T-cell (primary cell): ENCODE results near the gene PLCB1. TPM values are rescaled to one million over a fixed set of nuclear protein-coding genes. Genes with fewer than 3 reads are reported as not detected.
"Not testable (repeated sequence)": the region's sequence is repeated elsewhere in the genome, so short reads cannot be mapped to it uniquely, and the experiment has no call there.

Experiments
- ATAC-seq, 4 experiments: fragments of 200-7000 bp in 3 of 4; fragments of 150-1000 bp in 1 of 4; cut with Tn5 transposase; replicated peaks in 1 of 4; 1 replicate in 3 of 4; 2 replicates in 1 of 4; pipeline ENCODE4 v1.10.0; 2021; ENCODE audit warnings: moderate library complexity in 3 of 4, mild to moderate bottlenecking in 2 of 4, moderate number of reproducible peaks in 1 of 4
- CTCF ChIA-PET, 2 donors: fragments of 300-600 bp; sonication (Branson Sonifier 250); formaldehyde crosslinking; loops; one replicate each; lab custom pipeline; 2022; ENCODE audit warnings: antibody characterized with exemption in 2 of 2; lab: Charles Lee
- POLR2A ChIA-PET, 2 donors: fragments of 300-600 bp; sonication (Branson Sonifier 250); formaldehyde crosslinking; loops; one replicate each; lab custom pipeline; 2022; ENCODE audit warnings: antibody characterized with exemption in 2 of 2; lab: Charles Lee
- DNase-seq, 35 experiments: peaks; one replicate each; pipeline versions ENCODE4 v3.0.0 to v3.0.0-alpha.2; 2013 to 2023
- H3K27ac ChIP-seq: one replicate; pipeline ENCODE4 v1.5.1; 2013; ENCODE audit warnings: low read length
- H3K27me3 ChIP-seq, 2 experiments: replicated peaks in 1 of 2; 1 replicate in 1 of 2; 2 replicates in 1 of 2; pipeline versions ENCODE4 v1.6.1 to v1.7.0; 2013; ENCODE audit warnings: low read length in 1 of 2, mixed read lengths in 1 of 2; ENCODE audit not compliant: control insufficient read depth in 2 of 2, insufficient read depth in 2 of 2; ENCODE audit errors: extremely low read depth in 1 of 2
- H3K36me3 ChIP-seq, 2 donors: 1 replicate in 1 of 2; 2 replicates in 1 of 2; pipeline versions ENCODE4 v1.6.1 to v1.7.0; 2013; ENCODE audit warnings: low read length in 1 of 2; ENCODE audit not compliant: control insufficient read depth in 2 of 2, insufficient read depth in 1 of 2; ENCODE audit errors: extremely low read depth in 1 of 2
- H3K4me1 ChIP-seq, 2 experiments: 1 replicate in 1 of 2; 2 replicates in 1 of 2; pipeline versions ENCODE4 v1.6.1 to v1.7.0; 2013; ENCODE audit warnings: low read length in 2 of 2, mixed read lengths in 1 of 2; ENCODE audit not compliant: insufficient read depth in 2 of 2, control insufficient read depth in 1 of 2; ENCODE audit errors: extremely low read depth in 1 of 2
- H3K4me3 ChIP-seq, 2 donors: 1 replicate in 1 of 2; 2 replicates in 1 of 2; pipeline versions ENCODE4 v1.5.1 to v1.7.0; 2013; ENCODE audit warnings: mild to moderate bottlenecking in 2 of 2, low read length in 1 of 2, moderate library complexity in 1 of 2; ENCODE audit not compliant: control insufficient read depth in 1 of 2; ENCODE audit errors: extremely low read depth in 1 of 2
- H3K9me3 ChIP-seq: 2 replicates; pipeline ENCODE4 v1.7.0; 2013
- H3K27ac Mint-ChIP-seq, 2 donors: one replicate each; pipeline ENCODE4 v1.8.0; 2020 to 2021; ENCODE audit warnings: mild to moderate bottlenecking in 2 of 2, mixed read lengths in 2 of 2
- H3K27me3 Mint-ChIP-seq, 2 donors: one replicate each; pipeline ENCODE4 v1.8.0; 2021 to 2022; ENCODE audit warnings: mixed read lengths in 2 of 2
- H3K36me3 Mint-ChIP-seq: one replicate; pipeline ENCODE4 v1.8.0; 2021; ENCODE audit warnings: mixed read lengths
- H3K4me1 Mint-ChIP-seq, 3 donors: one replicate each; pipeline ENCODE4 v1.8.0; 2020 to 2022; ENCODE audit warnings: mixed read lengths in 3 of 3, mild to moderate bottlenecking in 1 of 3
- H3K4me3 Mint-ChIP-seq, 3 donors: one replicate each; pipeline ENCODE4 v1.8.0; 2020 to 2022; ENCODE audit warnings: mild to moderate bottlenecking in 3 of 3, mixed read lengths in 3 of 3, moderate library complexity in 3 of 3
- H3K9me3 Mint-ChIP-seq, 3 donors: one replicate each; pipeline ENCODE4 v1.8.0; 2020 to 2022; ENCODE audit warnings: mixed read lengths in 3 of 3
- WGBS: methylation state at CpG from one replicate; pipeline ENCODE4 v1.1.5; 2013; ENCODE audit warnings: missing lambda C conversion rate; ENCODE audit not compliant: insufficient coverage; 5-methylcytosine and 5-hydroxymethylcytosine counted together
- total RNA-seq, 35 experiments: library from RNA in 6 of 35; stranded (reverse) in 6 of 35; fragments of 120-200 nt in 1 of 35; gene quantifications; one replicate each; pipeline versions ENCODE4 v1.2.1 to v1.2.4 and lab custom pipeline; 2013 to 2026

PLCB1 gene
- total RNA-seq, 5 donors from 2014 or later (not counting 1 experiment from before 2014, with no cell fraction given), result 3.3 to 15.1 (median 7.4) TPM

DNA sequence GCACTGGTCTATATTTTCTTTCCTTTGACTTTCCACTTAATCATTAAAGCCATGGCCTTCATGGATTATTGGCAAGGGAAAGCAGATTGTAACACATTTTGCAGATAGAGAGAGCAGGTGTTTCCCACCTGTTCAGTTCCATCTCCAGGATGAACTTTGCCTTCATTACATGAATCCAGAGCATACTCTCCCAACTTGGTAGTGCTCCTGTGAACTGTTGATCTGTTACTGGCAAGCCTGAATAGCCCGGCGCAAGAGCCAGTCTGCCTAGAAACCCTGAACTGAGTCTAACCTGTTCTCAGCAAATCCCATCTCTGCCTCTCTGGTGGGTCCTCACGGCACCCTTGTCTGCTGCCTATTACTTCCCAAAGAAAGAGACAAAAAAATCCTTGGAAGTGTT lies 210.3 kb downstream of the PLCB1 start:
- Mint-ChIP-seq H3K27me3 (no peaks in the 10 kb centered on the region), H3K9me3 (no peaks in the 10 kb centered on the region), H3K27ac (no peak overlapping the region), H3K4me1 (no peaks in the 10 kb centered on the region), H3K36me3 (no peaks in the 10 kb centered on the region), H3K4me3 (no peak overlapping the region)
- 93% methylated on average over 3 of the region's 3 CpGs for WGBS
- no peak overlapping the region for H3K4me3 ChIP-seq
- no peaks in the 10 kb centered on the region for H3K27me3 ChIP-seq
- POLR2A ChIA-PET, result interaction anchor here (0.5 kb wide), 2 partner anchors 160 to 272 kb away, joined by 3 to 5 read pairs; no protein-coding TSS in a partner anchor
- CTCF ChIA-PET, result no interaction called here
- no peak overlapping the region for H3K27ac ChIP-seq
- DNase-seq (no peak), ATAC-seq (no peak)
- no peaks in the 10 kb centered on the region for H3K36me3 ChIP-seq
- H3K9me3 ChIP-seq, result no peaks in the 10 kb centered on the region
- no peaks in the 10 kb centered on the region for H3K4me1 ChIP-seq

DNA sequence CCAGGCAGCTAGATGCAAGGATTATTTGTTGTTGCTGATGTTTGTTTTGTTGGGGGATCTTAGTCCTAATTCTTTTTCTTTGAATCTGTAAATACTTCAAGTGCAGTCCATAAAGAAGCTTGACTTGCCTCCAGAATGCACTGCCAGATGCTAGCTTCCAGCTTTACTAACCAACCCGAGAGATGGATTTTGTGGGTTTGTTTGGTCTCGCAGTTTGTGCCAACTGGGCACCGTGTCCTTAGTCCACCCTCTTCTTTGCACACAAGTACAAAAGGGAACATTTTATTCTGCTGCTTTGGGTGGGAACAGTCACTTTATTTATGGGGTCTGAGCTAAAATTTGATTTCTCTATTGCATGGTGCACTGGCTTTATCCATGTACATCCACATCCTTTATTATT lies 212.0 kb downstream of the PLCB1 start:
- no peaks in the 10 kb centered on the region for H3K4me1 ChIP-seq
- no peak for DNase-seq
- no peaks in the 10 kb centered on the region for H3K9me3 Mint-ChIP-seq
- H3K27ac Mint-ChIP-seq, result no peak overlapping the region
- H3K27ac ChIP-seq, result no peak overlapping the region
- POLR2A ChIA-PET, result no interaction called here
- no CpG with 5 or more reads among the region's 3 CpGs for WGBS
- H3K27me3 Mint-ChIP-seq, result no peaks in the 10 kb centered on the region
- H3K4me3 Mint-ChIP-seq, result no peak overlapping the region
- no peaks in the 10 kb centered on the region for H3K27me3 ChIP-seq
- no peaks in the 10 kb centered on the region for H3K9me3 ChIP-seq
- no peak for ATAC-seq
- no peaks in the 10 kb centered on the region for H3K4me1 Mint-ChIP-seq
- CTCF ChIA-PET, result no interaction called here
- no peaks in the 10 kb centered on the region for H3K36me3 Mint-ChIP-seq
- H3K4me3 ChIP-seq, result no peak overlapping the region
- no peaks in the 10 kb centered on the region for H3K36me3 ChIP-seq

DNA sequence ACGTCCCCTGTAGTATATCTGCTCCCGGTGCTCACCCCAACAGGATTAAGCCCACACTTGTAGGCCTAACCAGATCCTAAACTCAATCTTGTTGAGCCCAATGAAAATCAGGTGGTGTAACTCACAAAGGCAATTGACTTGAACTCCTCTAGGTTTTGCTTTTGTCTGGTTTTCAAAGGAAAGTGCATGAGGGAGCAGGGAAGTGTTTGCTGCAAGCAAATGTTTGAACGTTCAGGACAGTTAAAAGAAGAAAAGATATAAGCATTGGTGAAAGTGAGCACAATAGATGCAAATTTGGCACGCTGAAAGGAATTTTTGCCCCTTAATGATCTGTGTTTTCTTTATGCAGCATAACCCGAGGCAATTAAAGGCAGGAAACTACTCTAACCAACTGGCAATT lies 212.6 kb downstream of the PLCB1 start:
- no peak for DNase-seq

DNA sequence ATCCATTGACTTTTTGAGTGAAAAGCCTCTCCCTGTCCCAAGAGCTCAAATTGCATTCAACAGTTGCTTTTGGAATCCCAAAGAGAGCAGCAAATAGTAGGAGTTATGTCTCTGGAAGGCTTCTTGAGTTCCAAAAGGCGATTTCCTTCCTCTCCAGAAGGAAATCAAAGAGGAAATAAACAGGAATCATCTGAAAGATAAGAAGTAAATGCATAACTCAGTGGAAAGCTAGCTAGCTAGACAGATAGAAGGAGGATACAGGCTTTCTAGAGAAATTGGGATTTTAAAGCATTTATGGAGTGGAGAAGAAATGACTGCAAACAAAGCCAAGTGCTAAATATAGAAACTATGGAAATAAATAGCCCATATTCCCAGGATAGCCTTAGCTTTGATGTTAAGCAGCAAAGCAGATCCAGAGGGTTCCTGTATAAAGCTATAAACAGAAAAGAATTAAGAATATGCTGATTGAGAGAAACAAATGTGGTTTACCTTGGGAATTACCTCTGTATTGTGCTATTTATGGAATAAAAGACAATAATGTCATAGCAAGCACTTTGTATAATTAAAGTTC lies 214.7 kb downstream of the PLCB1 start:
- no peak overlapping the region for H3K4me3 Mint-ChIP-seq
- no peak overlapping the region for H3K27ac ChIP-seq
- no peaks in the 10 kb centered on the region for H3K4me1 ChIP-seq
- H3K27ac Mint-ChIP-seq, result no peak overlapping the region
- peaks cover 3% of the 10 kb centered on the region for H3K36me3 Mint-ChIP-seq
- no CpG with 5 or more reads among the region's 1 CpG for WGBS
- CTCF ChIA-PET, result no interaction called here
- no peaks in the 10 kb centered on the region for H3K36me3 ChIP-seq
- POLR2A ChIA-PET, result no interaction called here
- H3K4me3 ChIP-seq, result no peak overlapping the region
- H3K4me1 Mint-ChIP-seq, result no peaks in the 10 kb centered on the region
- peaks cover 0 to 7% (median 4%) of the 10 kb centered on the region in 3 donors for H3K9me3 Mint-ChIP-seq
- DNase-seq, result no peak
- no peaks in the 10 kb centered on the region for H3K9me3 ChIP-seq
- no peaks in the 10 kb centered on the region for H3K27me3 Mint-ChIP-seq
- ATAC-seq, result no peak
- no peaks in the 10 kb centered on the region for H3K27me3 ChIP-seq

More for the DNA sequence above, 212.6 kb downstream of the PLCB1 start:
- no peaks in the 10 kb centered on the region for H3K36me3 ChIP-seq
- Mint-ChIP-seq H3K27ac (no peak overlapping the region), H3K27me3 (no peaks in the 10 kb centered on the region), H3K4me3 (no peak overlapping the region), H3K36me3 (no peaks in the 10 kb centered on the region), H3K4me1 (no peaks in the 10 kb centered on the region), H3K9me3 (peaks cover 0 to 3% (median 0%) of the 10 kb centered on the region in 3 donors)
- H3K4me1 ChIP-seq, result no peaks in the 10 kb centered on the region
- no peak overlapping the region for H3K4me3 ChIP-seq
- no peak for ATAC-seq
- H3K27me3 ChIP-seq, result no peaks in the 10 kb centered on the region
- WGBS, result 78% methylated on average over 3 of the region's 5 CpGs
- ChIA-PET CTCF (no interaction called here), POLR2A (no interaction called here)
- H3K27ac ChIP-seq, result no peak overlapping the region
- H3K9me3 ChIP-seq, result no peaks in the 10 kb centered on the region

DNA sequence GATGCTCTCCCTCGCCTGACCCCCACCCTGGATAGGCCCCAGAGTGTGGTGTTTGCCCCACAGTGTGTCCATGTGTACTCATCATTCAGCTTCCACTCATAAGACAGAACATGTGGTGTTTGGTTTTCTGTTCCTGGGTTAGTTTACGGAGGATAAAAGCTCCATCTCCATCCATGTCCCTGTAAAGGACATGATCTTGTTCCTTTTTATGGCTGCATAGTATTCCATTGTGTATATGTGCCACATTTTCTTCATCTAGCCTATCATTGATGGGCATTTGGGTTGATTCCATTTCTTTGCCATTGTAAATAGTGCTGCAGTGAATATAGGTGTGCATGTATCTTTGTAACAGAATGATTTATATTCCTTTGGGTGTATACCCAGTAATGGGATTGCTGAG lies 218.2 kb downstream of the PLCB1 start:
- H3K27me3 Mint-ChIP-seq, H3K27ac Mint-ChIP-seq, H3K9me3 Mint-ChIP-seq, H3K27ac ChIP-seq, DNase-seq, H3K4me3 ChIP-seq, H3K9me3 ChIP-seq, H3K36me3 ChIP-seq, H3K4me1 Mint-ChIP-seq, H3K36me3 Mint-ChIP-seq, H3K27me3 ChIP-seq, ATAC-seq, H3K4me1 ChIP-seq, H3K4me3 Mint-ChIP-seq: not testable (repeated sequence)
- no CpG with 5 or more reads among the region's 2 CpGs for WGBS
- CTCF ChIA-PET, result interaction anchor here (0.5 to 0.8 kb wide), 3 partner anchors 42 to 51 kb away, joined by 3 to 10 read pairs (median 3); no protein-coding TSS in a partner anchor
- POLR2A ChIA-PET, result interaction anchor here in 1 of 2 donors (0.6 kb wide), 1 partner anchor 320 kb away, joined by 3 read pairs; no protein-coding TSS in a partner anchor

DNA sequence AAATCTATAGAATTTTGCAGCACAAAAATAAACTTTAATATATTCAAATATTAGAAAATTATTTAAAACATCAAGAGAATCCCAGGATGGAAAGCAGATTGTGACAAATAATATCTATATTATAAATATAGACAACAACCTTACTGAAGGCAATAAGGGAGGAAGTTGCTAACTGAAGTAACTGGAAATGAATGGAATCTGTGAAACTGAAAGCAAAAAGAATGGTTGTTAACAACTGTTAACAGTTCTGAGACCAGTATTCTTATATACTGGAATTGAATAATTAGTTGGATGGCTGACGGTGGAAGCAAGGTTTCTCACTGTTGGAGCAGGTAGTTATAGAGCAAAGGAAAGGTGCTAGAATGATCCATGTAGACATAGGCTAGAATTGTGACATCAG lies 220.4 kb downstream of the PLCB1 start:
- CTCF ChIA-PET, result no interaction called here

More for the DNA sequence above, 220.4 kb downstream of the PLCB1 start:
- Histone ChIP-seq H3K9me3 (no peaks in the 10 kb centered on the region), H3K4me3 (no peak overlapping the region), H3K27ac (no peak overlapping the region), H3K4me1 (no peaks in the 10 kb centered on the region), H3K27me3 (no peaks in the 10 kb centered on the region), H3K36me3 (no peaks in the 10 kb centered on the region)
- DNase-seq (no peak), ATAC-seq (no peak)
- Mint-ChIP-seq H3K36me3 (peaks cover 3% of the 10 kb centered on the region), H3K4me3 (no peak overlapping the region), H3K27ac (no peak overlapping the region), H3K27me3 (no peaks in the 10 kb centered on the region), H3K4me1 (no peaks in the 10 kb centered on the region), H3K9me3 (peaks cover 0 to 7% (median 4%) of the 10 kb centered on the region in 3 donors)
- POLR2A ChIA-PET, result no interaction called here
- WGBS, result 60% methylated on average over 1 of the region's 1 CpG
